Fibroblast of pulmonary artery (primary cell): ENCODE results near the gene COL4A1.

Experiments
- DNase-seq: peaks from one replicate; pipeline ENCODE4 v3.0.0-alpha.2; 2010; ENCODE audit warnings: low read depth
- H3K4me3 ChIP-seq: replicated peaks from 2 replicates; pipeline ENCODE4 v1.5.1; 2011; ENCODE audit warnings: low read depth, mild to moderate bottlenecking, control low read depth, low read length, moderate library complexity
- TF ChIP-seq, protein P1 (sequence below): IDR thresholded peaks from 2 replicates; pipeline ENCODE4 v1.5.1; 2011; ENCODE audit warnings: mild to moderate bottlenecking, control low read depth, low read length, inconsistent platforms; ENCODE audit errors: missing control alignments

The COL4A1 gene

DNA sequence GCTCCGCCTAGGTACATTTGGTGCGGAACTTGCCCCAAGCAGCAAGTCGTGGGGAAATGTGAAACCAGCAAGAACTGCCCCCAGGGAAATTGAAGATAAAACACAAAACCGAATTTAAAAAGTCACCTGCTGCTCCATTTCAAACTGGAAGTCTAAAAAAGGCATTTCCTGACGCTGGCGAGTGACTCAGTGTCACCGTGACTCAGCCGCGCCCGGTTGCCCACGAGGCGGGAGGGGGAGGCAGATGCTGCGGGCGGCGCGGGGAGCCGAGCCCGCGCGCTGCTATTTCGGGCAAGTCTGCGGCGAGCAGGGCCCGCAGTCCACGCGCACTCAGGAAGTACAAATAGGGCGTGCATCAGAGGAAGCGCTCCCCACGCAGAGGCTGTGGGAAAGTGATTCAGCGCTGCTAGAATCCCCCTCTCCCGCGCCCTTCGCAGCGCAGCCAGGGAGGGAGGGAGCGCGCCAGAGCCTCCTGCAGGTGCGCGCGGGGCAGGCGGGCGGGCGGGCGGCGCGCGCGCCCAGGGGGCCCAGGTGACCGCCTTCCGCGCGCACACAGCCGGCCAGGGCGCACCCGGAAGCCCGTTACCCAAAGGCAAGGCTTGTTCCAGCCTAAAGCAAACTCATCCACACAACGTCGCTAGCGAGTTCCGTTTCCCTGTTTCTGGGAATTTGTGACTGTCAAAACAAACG, 168.8 kb downstream of the COL4A1 start:
- TF ChIP-seq, protein P1, sequence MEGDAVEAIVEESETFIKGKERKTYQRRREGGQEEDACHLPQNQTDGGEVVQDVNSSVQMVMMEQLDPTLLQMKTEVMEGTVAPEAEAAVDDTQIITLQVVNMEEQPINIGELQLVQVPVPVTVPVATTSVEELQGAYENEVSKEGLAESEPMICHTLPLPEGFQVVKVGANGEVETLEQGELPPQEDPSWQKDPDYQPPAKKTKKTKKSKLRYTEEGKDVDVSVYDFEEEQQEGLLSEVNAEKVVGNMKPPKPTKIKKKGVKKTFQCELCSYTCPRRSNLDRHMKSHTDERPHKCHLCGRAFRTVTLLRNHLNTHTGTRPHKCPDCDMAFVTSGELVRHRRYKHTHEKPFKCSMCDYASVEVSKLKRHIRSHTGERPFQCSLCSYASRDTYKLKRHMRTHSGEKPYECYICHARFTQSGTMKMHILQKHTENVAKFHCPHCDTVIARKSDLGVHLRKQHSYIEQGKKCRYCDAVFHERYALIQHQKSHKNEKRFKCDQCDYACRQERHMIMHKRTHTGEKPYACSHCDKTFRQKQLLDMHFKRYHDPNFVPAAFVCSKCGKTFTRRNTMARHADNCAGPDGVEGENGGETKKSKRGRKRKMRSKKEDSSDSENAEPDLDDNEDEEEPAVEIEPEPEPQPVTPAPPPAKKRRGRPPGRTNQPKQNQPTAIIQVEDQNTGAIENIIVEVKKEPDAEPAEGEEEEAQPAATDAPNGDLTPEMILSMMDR, result peak; percentile 13
- H3K4me3 ChIP-seq, result peak overlapping the region; percentile 61
- DNase-seq, result peak; percentile 71

DNA sequence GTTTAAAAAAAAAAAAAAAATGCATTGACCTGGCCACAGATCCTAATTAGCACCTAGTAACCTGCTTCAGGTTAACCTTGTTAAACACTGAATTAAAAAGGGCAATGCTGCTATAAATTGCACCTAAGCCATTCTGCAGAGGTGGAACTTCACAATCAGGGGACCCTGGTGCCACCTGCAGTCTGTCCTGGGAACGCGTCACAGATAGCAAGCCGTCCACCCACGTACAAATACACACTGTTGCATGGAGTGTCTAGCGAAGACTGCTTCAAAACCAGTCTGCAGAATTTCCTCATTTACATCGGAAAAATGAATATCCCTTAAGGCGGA, 169.3 kb downstream of the COL4A1 start:
- DNase-seq, result no peak
- H3K4me3 ChIP-seq, result peak overlapping the region; percentile 61
- TF ChIP-seq, protein P1, result peak; percentile 15

DNA sequence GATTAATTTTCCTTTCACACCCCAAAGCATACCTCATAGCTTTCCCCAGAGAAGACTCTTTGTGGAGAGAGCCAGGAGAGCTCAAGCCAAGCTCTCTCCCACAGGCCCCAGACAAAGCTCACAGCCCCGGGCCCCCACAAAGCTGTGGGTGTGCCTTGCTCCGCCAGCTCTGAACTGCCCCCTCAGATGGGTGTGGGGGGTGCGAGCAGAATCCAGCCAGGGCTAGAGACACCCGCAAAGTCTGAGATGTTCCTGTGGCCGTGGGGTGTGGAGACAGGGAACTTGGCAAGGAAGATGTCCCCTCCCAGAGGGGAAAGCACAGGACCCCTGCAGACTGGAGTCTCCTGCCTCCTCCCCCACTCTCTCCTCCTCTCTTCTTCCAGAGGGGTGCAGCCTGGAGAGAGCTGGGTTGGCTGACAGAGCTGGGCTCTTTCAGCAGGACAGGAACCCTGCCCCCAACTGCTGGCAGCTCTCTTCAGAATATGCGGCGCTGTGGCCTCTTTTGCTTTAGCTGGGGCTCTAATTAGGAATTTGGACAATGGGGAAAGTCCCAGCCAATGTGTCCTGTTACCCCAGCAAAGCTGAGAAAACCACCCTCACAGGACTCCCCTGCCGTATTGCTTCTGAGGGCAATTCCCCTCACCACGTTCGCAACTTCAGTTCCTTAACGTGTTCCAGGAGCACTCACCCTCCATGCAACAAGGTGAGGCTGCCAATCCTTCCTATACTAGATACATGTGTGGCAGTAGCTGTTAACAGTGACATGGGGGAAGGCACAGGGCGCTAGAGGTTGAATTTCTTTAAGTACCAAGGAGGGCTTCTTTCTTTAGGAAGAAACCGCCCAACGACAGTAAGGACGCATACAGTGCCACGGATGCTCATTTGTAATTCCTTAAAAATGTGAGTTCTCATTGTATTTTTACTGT, 170.0 kb downstream of the COL4A1 start:
- H3K4me3 ChIP-seq, result no peak overlapping the region
- no peak for DNase-seq
- TF ChIP-seq, protein P1, result no peak

DNA sequence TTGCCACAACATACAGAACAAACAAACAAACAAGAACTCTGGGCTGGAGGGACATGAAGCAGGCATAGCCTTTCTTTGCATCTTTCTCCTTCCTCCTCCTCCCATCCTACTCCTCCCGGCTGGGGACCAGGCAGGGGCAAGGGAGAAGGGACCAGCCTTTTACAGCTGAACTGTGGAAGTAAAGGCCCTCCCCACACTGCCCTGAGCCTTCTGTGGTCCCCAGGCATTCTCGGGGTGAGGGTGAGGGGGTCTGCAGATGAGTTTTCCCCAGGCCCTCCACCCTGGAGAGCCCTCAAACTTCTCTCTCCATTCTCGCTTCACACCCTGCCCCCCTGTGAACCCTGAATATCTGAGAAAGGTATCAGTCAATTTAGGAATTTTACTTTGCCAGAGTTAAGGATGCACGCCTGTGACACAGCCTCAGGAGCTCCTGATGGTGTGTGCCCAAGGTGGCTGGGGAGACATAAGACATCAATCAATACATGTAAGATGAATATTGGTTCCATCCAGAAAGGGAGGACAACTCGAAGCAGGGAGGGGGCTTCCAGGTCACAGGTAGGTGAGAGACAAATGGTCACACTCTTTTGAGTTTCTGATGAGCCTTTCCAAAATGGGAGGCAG, 170.9 kb downstream of the COL4A1 start:
- no peak for DNase-seq
- H3K4me3 ChIP-seq, result no peak overlapping the region
- TF ChIP-seq, protein P1, result no peak

DNA sequence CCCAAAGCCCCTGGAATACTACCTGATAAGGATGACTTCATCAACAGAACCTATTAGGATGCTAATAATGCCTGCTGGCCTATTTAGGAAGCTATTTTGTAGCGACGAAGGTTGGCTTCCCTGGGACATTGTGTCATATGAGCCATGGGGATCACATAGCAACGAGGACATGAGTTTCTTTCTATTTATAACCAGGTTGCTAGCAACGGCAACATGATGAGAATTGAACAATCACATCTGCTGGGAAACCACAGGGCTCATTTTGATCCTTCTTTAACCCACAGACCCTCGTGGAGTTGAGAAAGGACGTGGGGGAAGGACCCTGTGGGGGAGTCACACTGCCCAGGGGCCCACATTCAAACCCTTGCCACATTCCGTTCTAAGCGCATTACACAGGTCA, 172.2 kb downstream of the COL4A1 start:
- H3K4me3 ChIP-seq, result no peak overlapping the region
- peak; percentile 30 for DNase-seq
- TF ChIP-seq, protein P1, result no peak

DNA sequence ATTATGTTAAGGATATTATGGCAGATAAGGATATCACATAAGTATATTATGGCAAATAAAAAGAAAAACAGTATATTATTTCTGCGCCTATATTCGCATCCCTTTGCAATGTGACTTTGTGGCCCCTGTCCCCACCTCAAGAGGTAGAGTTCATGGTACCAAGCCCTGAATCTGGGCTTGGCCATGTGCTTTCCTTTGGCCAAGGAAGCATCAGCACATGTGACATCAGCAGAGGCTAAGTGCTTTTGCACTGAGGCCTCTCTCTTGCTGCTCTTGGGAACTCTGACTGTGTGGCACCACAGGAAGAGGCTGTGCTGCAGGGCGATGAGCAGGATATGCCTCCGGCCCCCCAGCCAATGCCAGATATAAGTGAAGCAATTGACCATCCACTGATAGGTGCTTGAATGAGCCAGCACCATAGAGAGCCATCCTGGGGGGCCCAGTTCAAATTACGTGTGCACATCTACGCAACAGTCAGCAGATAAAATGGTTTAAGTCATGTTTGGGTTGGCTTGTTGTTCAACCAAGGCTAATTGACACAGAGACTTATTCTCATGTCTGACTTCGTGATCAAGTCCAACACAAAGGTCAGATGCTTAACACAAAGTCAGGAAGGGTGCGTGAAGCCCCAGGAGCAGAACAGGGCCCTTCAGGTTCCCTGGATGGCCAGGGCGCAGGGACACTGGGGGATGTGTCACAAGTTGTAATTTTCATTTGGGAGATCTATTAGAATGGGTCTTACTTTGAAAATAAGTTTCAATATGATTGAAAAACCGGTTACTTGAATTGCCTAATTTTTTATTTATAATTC, 173.3 kb downstream of the COL4A1 start:
- DNase-seq, result no peak
- TF ChIP-seq, protein P1, result no peak
- no peak overlapping the region for H3K4me3 ChIP-seq
